Hepatocyte (in vitro differentiated cells): ENCODE measurements around the gene EFCAB6. TPM values are rescaled to one million over a fixed set of nuclear protein-coding genes. Genes with fewer than 3 reads are reported as not detected.
A peak's percentile ranks its signal among the peaks of the same experiment; 100 is the strongest.

Source experiments
- DNase-seq: peaks from one replicate; pipeline ENCODE4 v3.0.0-alpha.2; 2016; ENCODE audit warnings: low spot score
- H2AFZ ChIP-seq: fragments of 200-600 bp; sonication (generic); 2 replicates; pipeline ENCODE4 v1.6.0; 2016; ENCODE audit warnings: antibody characterized with exemption, mild to moderate bottlenecking
- H3K27ac ChIP-seq: fragments of 200-600 bp; sonication (generic); 2 replicates; pipeline ENCODE4 v1.5.1; 2016; ENCODE audit warnings: mild to moderate bottlenecking
- H3K27me3 ChIP-seq: fragments of 200-600 bp; sonication (generic); 2 replicates; pipeline ENCODE4 v1.6.1; 2016
- H3K36me3 ChIP-seq: fragments of 200-600 bp; sonication (generic); replicated peaks from 2 replicates; pipeline ENCODE4 v1.5.1; 2016; ENCODE audit warnings: low read depth; ENCODE audit not compliant: insufficient read depth
- H3K4me1 ChIP-seq: fragments of 200-600 bp; sonication (generic); 2 replicates; pipeline ENCODE4 v1.5.1; 2016; ENCODE audit warnings: mild to moderate bottlenecking, moderate library complexity; ENCODE audit not compliant: insufficient read depth
- H3K4me2 ChIP-seq: fragments of 200-600 bp; sonication (generic); 2 replicates; pipeline ENCODE4 v1.6.0; 2016
- H3K4me3 ChIP-seq: fragments of 200-600 bp; sonication (generic); 2 replicates; pipeline ENCODE4 v1.5.1; 2016; ENCODE audit warnings: mild to moderate bottlenecking
- H3K79me2 ChIP-seq: fragments of 200-600 bp; sonication (generic); 2 replicates; pipeline ENCODE4 v1.6.0; 2017; ENCODE audit warnings: mild to moderate bottlenecking
- H3K9me2 ChIP-seq: fragments of 200-600 bp; sonication (generic); replicated peaks from 2 replicates; pipeline ENCODE4 v1.6.0; 2017; ENCODE audit warnings: mild to moderate bottlenecking; ENCODE audit not compliant: insufficient read depth
- H3K9me3 ChIP-seq: fragments of 200-600 bp; sonication (generic); 2 replicates; pipeline ENCODE4 v1.5.1; 2016; ENCODE audit warnings: low read depth, mild to moderate bottlenecking
- H4K20me1 ChIP-seq: fragments of 200-600 bp; sonication (generic); 2 replicates; pipeline ENCODE4 v1.6.0; 2016; ENCODE audit warnings: mild to moderate bottlenecking; ENCODE audit not compliant: insufficient read depth, poor library complexity, severe bottlenecking
- EZH2 ChIP-seq: fragments of 200-600 bp; sonication (generic); IDR thresholded peaks from 2 replicates; pipeline ENCODE4 v1.6.1; 2016; ENCODE audit warnings: antibody characterized with exemption, mild to moderate bottlenecking, borderline replicate concordance
- EZH2phosphoT487 ChIP-seq: fragments of 200-600 bp; sonication (generic); IDR thresholded peaks from one replicate; pipeline ENCODE4 v1.6.1; 2018; ENCODE audit warnings: antibody characterized with exemption, mild to moderate bottlenecking, low read depth, moderate library complexity; ENCODE audit not compliant: unreplicated experiment, severe bottlenecking
- WGBS: methylation state at CpG from one replicate; pipeline ENCODE4 v1.1.6; 2016; ENCODE audit warnings: low lambda C conversion rate; ENCODE audit errors: missing lambda C conversion rate; 5-methylcytosine and 5-hydroxymethylcytosine counted together
- polyA plus RNA-seq: library from polyadenylated mRNA; unstranded; fragments of >200 nt; fragmentation: Nextera tagmentation; extraction: Ambion mirVana; gene quantifications from 2 replicates; pipeline ENCODE4 v1.2.1, GENCODE V29; 2016
- total RNA-seq: library from RNA; depleted of rRNA; stranded (reverse); fragments of >200 nt; gene quantifications from 2 replicates; pipeline ENCODE4 v1.2.3, GENCODE V29; 2014
- TF ChIP-seq, protein P1 (sequence below): fragments of 200-600 bp; sonication (generic); IDR thresholded peaks from 2 replicates; pipeline ENCODE4 v1.5.1; 2016; ENCODE audit warnings: antibody characterized with exemption, mild to moderate bottlenecking; ENCODE audit not compliant: poor library complexity

The EFCAB6 gene
- total and polyA plus RNA-seq, 2 experiments from 2014 or later, result 0.59 to 2.1 TPM

DNA sequence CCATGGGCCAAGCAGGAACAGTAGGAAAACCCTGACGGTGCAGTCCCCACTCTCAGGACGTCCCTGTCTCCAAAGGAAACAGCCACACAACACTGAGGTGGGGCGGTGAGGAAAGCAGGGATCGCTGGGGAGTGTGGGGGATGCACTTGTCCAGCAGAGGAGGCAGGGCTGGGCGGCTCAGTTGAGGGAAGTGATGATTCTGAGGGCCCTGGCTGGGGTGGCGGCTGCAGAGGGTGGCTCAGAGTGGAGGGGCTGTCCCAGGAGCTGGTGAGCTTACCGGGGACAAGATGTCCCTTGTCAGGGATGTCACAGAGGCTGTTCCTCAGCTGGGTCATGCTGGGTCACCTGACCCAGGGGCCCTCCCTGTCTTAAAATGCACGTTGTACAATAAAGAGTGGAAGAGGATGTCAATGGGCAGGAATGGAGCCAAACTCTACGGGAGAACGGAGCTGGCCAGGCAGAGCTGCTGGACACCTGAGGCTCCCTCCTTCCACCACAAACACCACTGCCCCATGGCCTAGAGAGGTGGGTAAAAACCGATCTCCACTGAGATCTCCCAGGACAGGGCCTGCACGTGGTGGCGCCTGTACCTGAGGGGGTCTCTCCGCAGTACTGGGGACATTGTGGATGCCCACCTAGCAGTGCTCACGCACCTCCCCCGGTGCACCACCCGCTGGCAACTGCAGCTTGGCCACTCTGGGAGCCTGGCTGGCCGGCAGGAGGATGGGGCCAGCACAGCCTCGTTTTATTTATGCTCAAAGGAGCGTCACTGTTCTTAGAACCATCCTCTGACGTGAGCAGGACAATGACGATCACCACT is 9.7 kb upstream of the EFCAB6 start:
- DNase-seq, result peak; percentile 2
- peaks cover 8% of the 10 kb centered on the region for H3K4me1 ChIP-seq
- H2AFZ ChIP-seq, result no peak overlapping the region
- no peaks in the 10 kb centered on the region for H4K20me1 ChIP-seq
- TF ChIP-seq EZH2phosphoT487 (no peak), EZH2 (no peak)
- TF ChIP-seq, protein P1, sequence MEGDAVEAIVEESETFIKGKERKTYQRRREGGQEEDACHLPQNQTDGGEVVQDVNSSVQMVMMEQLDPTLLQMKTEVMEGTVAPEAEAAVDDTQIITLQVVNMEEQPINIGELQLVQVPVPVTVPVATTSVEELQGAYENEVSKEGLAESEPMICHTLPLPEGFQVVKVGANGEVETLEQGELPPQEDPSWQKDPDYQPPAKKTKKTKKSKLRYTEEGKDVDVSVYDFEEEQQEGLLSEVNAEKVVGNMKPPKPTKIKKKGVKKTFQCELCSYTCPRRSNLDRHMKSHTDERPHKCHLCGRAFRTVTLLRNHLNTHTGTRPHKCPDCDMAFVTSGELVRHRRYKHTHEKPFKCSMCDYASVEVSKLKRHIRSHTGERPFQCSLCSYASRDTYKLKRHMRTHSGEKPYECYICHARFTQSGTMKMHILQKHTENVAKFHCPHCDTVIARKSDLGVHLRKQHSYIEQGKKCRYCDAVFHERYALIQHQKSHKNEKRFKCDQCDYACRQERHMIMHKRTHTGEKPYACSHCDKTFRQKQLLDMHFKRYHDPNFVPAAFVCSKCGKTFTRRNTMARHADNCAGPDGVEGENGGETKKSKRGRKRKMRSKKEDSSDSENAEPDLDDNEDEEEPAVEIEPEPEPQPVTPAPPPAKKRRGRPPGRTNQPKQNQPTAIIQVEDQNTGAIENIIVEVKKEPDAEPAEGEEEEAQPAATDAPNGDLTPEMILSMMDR, result no peak
- no peak overlapping the region for H3K27ac ChIP-seq
- H3K4me2 ChIP-seq, result no peak overlapping the region
- no peaks in the 10 kb centered on the region for H3K9me2 ChIP-seq
- no peaks in the 10 kb centered on the region for H3K9me3 ChIP-seq
- no peaks in the 10 kb centered on the region for H3K79me2 ChIP-seq
- WGBS, result 87% methylated on average over 22 of the region's 22 CpGs
- H3K27me3 ChIP-seq, result no peaks in the 10 kb centered on the region
- H3K4me3 ChIP-seq, result no peak overlapping the region
- H3K36me3 ChIP-seq, result no peaks in the 10 kb centered on the region

DNA sequence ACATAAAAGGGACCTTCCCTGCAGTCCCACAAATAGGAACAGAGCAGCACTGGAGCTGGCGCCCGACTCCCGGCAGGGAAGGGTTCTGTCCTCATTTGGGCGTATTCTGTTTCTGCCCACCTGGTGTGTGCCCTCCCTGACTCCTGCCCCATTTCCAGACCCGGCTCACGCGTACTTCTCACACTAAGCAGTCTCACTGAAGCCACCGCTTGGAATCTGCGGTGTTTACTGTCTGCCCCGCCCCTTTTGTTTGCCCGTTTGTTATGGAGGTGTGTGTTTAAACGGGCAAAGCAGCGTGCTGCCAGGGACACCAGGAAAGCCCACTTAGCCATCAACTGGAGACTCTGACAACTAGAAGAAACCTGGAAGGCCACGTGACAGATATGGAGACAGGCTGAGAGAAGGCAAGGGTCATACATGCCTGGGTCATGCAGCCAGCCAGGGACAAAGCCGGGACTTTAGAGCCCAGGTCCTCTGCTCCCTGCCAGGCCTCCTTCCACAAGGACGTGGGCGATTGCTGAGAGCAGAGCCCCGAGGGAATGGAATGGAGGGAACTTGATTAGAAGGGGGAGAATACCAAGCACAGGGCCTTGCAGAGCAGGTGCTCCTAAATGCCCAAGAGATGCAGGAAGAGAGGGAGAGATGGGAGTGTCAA is 8.7 kb upstream of the EFCAB6 start:
- TF ChIP-seq EZH2phosphoT487 (no peak), EZH2 (no peak)
- TF ChIP-seq, protein P1, result no peak
- H3K27me3 ChIP-seq, result no peaks in the 10 kb centered on the region
- no peaks in the 10 kb centered on the region for H4K20me1 ChIP-seq
- H3K4me1 ChIP-seq, result peaks cover 8% of the 10 kb centered on the region
- H3K4me2 ChIP-seq, result no peak overlapping the region
- no peaks in the 10 kb centered on the region for H3K9me2 ChIP-seq
- WGBS, result 69% methylated on average over 18 of the region's 18 CpGs
- H3K36me3 ChIP-seq, result no peaks in the 10 kb centered on the region
- H3K27ac ChIP-seq, result no peak overlapping the region
- no peak overlapping the region for H3K4me3 ChIP-seq
- no peaks in the 10 kb centered on the region for H3K9me3 ChIP-seq
- peak; percentile 19 for DNase-seq
- no peak overlapping the region for H2AFZ ChIP-seq
- no peaks in the 10 kb centered on the region for H3K79me2 ChIP-seq

DNA sequence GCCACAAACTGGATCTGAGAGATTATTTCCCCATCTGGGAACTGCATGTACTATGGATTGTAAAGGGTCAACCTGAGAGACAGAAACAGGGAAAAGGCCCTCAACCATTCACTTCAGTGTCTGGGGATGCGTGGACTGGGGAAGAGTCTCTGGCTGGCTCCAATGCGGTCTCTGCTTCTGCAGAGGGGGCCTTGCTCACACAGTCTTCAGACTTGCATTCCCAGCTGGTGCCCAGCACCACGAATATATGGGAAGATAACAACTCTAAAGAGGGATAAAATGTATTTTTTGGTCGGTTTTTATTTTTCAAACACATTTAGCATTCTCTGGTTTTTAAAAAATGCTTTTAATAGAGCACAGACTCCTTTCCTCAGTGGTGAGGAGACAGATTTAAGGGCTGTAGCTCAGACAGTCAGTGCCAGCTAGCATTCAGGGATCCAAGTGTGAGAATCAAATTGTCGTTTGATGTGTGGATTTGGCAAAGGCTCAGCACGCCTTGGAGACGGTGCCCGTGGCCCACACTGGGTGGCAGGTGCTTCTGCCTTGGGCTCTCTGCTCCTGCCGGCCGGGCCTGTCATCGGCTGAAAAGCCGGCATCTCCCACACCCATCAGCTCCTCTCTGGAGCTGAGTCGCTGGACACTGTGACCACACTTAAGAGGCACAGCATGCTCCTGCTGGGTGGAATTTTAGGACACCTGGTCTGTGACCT is 8.0 kb upstream of the EFCAB6 start:
- peaks cover 8% of the 10 kb centered on the region for H3K4me1 ChIP-seq
- no peaks in the 10 kb centered on the region for H3K9me3 ChIP-seq
- WGBS, result 91% methylated on average over 13 of the region's 13 CpGs

More for the DNA sequence above, 8.0 kb upstream of the EFCAB6 start:
- DNase-seq, result no peak
- Histone ChIP-seq H3K9me2 (no peaks in the 10 kb centered on the region), H2AFZ (no peak overlapping the region), H3K36me3 (no peaks in the 10 kb centered on the region), H3K79me2 (no peaks in the 10 kb centered on the region), H3K4me2 (no peak overlapping the region), H3K4me3 (no peak overlapping the region), H4K20me1 (no peaks in the 10 kb centered on the region), H3K27ac (no peak overlapping the region), H3K27me3 (no peaks in the 10 kb centered on the region)
- TF ChIP-seq, protein P1, result no peak
- no peak for TF ChIP-seq EZH2phosphoT487
- TF ChIP-seq EZH2, result no peak
